Activated naive CD4-positive, alpha-beta T cell treated with anti-CD3 and anti-CD28 coated beads for 36 hours (primary cell): ENCODE data around the gene ASCL3. TPM values are rescaled to one million over a fixed set of nuclear protein-coding genes. Genes with fewer than 3 reads are reported as not detected.

Experiments used
- CTCF ChIA-PET: fragments of 350-600 bp; sonication (Branson Sonifier 250); formaldehyde crosslinking; loops from one replicate; lab custom pipeline; 2021; ENCODE audit warnings: antibody characterized with exemption; lab: Charles Lee
- DNase-seq: peaks from one replicate; pipeline ENCODE4 v3.0.0-alpha.2; 2020
- H3K27ac Mint-ChIP-seq: one replicate; pipeline ENCODE4 v1.8.0; 2021; ENCODE audit warnings: mild to moderate bottlenecking, mixed read lengths
- H3K27me3 Mint-ChIP-seq: one replicate; pipeline ENCODE4 v1.8.0; 2021; ENCODE audit warnings: low read depth, mixed read lengths
- H3K36me3 Mint-ChIP-seq: one replicate; pipeline ENCODE4 v1.8.0; 2021; ENCODE audit warnings: low read depth, mixed read lengths
- H3K4me1 Mint-ChIP-seq: one replicate; pipeline ENCODE4 v1.8.0; 2021; ENCODE audit warnings: low read depth, mixed read lengths
- H3K4me3 Mint-ChIP-seq: one replicate; pipeline ENCODE4 v1.8.0; 2021; ENCODE audit warnings: mild to moderate bottlenecking, moderate library complexity, mixed read lengths
- H3K9me3 Mint-ChIP-seq: one replicate; pipeline ENCODE4 v1.8.0; 2021; ENCODE audit warnings: mixed read lengths
- intact Hi-C: fragments of 100-400 bp; cut with micrococcal nuclease; formaldehyde crosslinking; loops from one replicate; pipeline ENCODE4 v1.15.1; 2023
- total RNA-seq, 2 experiments: library from RNA; stranded (reverse); gene quantifications; one replicate each; pipeline ENCODE4 v1.2.3, GENCODE V29; 2021

ASCL3 gene
- total RNA-seq, 2 experiments from 2014 or later = not detected

DNA sequence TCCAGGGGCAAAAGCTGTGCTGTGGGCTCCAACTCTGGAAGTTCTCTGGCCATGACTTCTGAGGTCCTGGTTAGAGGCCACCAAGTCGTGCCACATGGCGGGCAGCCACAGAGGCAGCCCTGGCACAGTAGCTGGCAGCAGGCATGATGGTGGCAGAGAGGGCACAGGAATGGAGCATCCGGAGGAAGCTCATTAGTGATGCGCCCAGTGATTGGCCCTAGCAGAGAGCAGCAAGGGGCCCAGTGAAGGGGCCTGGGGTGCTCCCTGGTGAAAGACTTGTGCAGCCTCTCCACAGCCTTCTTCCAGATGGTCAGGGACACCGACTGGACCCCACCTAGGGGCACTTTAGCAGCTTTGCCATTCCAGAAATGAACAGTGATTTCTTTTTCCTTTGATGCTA, 17.1 kb downstream of the ASCL3 start:
- CTCF ChIA-PET = interaction anchor here (1.3 kb wide), 1 partner anchor 11 kb away, joined by 5 read pairs; no protein-coding TSS in a partner anchor
- no peaks in the 10 kb centered on the region for H3K27me3 Mint-ChIP-seq
- H3K4me3 Mint-ChIP-seq = no peak overlapping the region
- H3K27ac Mint-ChIP-seq = no peak overlapping the region
- intact Hi-C loops = no loop called here
- H3K36me3 Mint-ChIP-seq = peaks cover 2% of the 10 kb centered on the region
- no peaks in the 10 kb centered on the region for H3K4me1 Mint-ChIP-seq
- H3K9me3 Mint-ChIP-seq = no peaks in the 10 kb centered on the region
- no peak for DNase-seq

DNA sequence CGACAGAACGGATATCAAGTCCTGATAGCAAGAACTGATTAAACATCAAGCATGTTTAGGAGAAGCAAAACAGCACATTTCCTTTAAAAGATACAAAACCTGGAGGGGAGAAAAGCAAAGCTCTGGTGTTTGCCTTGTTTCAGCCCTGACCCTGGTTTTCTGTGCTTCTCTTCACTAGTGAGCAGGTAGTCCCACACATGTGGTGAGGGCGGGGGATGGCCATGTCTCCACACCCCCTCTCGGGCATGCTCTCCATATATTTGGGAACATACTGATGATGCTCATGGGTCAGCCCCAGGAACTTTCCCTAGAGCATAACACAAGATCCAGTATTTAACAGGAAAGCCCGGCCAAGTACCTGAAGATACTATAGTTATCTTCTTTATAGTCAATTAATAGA, 20.1 kb downstream of the ASCL3 start:
- no peak overlapping the region for H3K27ac Mint-ChIP-seq
- no peak overlapping the region for H3K4me3 Mint-ChIP-seq
- H3K36me3 Mint-ChIP-seq = peaks cover 19% of the 10 kb centered on the region
- DNase-seq = no peak
- no peaks in the 10 kb centered on the region for H3K4me1 Mint-ChIP-seq
- intact Hi-C loops = no loop called here
- no peaks in the 10 kb centered on the region for H3K27me3 Mint-ChIP-seq
- CTCF ChIA-PET = interaction anchor here (1.1 kb wide), 4 partner anchors 8 to 25 kb away, joined by 3 to 4 read pairs (median 3); no protein-coding TSS in a partner anchor
- H3K9me3 Mint-ChIP-seq = no peaks in the 10 kb centered on the region

DNA sequence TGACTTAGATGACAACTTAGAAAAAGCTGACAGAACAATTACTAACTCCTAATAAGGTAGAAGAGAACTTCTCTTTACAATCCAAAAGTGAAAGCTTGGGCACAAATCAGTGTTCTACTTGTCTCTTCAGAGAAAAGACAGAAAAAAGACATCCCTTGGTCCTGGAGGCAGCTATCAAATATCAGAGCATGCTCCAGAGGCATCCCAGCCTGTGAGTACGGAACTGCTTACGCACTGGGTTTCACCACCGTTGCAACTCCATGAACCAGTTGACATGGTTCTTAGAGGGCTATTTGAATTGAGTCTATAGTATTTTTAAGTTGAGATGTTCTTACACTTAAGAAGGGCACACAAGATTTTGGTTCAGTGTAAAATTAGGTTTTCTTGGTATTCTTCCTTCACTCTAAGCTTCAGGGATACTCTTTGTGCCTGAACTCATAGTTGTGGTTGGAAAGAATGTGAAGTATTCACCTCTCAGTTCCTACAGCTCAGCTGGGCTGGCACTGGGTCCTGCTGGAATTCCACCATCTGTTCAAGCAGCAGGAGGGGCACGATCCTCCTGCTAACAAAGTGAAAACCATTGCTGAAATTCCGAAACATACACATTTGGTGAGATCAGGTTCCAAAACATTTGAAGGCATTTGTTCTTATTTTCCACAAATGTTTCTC, 25.5 kb downstream of the ASCL3 start:
- Mint-ChIP-seq H3K27ac (no peak overlapping the region), H3K27me3 (no peaks in the 10 kb centered on the region), H3K36me3 (peaks cover 32% of the 10 kb centered on the region), H3K9me3 (no peaks in the 10 kb centered on the region), H3K4me1 (peaks cover 22% of the 10 kb centered on the region), H3K4me3 (no peak overlapping the region)
- CTCF ChIA-PET = interaction anchor here (1.9 kb wide), 1 partner anchor 42 kb away, joined by 5 read pairs; no protein-coding TSS in a partner anchor
- intact Hi-C loops = loop anchor here (10.0 kb wide), 1 partner anchor 648 kb away; no protein-coding TSS in a partner anchor
- no peak for DNase-seq

DNA sequence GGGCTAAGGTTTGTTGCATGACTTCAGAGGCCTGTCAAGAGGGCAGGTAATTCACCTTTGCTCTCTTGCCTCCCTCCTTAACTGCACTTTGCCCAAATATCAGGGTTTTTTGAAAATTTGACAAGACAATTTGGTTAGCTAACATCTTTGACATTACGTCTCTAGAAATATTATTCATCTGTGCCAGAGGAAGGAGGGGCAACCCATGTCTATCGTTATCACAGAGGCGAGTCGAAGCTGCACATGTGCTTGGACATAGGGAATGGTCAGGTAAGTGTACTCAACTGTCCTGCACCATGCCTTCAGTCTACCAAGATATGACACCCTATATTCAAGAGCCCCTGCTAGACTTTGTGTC, 28.2 kb downstream of the ASCL3 start:
- no peak overlapping the region for H3K4me3 Mint-ChIP-seq
- no peak for DNase-seq
- no peaks in the 10 kb centered on the region for H3K27me3 Mint-ChIP-seq
- peaks cover 32% of the 10 kb centered on the region for H3K4me1 Mint-ChIP-seq
- H3K9me3 Mint-ChIP-seq = no peaks in the 10 kb centered on the region
- CTCF ChIA-PET = interaction anchor here (0.7 to 2.6 kb wide), 13 partner anchors 8 to 259 kb away, joined by 3 to 42 read pairs (median 3); no protein-coding TSS in a partner anchor
- H3K36me3 Mint-ChIP-seq = peaks cover 27% of the 10 kb centered on the region
- H3K27ac Mint-ChIP-seq = peak overlapping the region; percentile 87
- intact Hi-C loops = loop anchor here (1.0 to 10.0 kb wide), 11 partner anchors 45 to 843 kb away; partner anchors contain the start of genes TMEM9B and ZNF143

DNA sequence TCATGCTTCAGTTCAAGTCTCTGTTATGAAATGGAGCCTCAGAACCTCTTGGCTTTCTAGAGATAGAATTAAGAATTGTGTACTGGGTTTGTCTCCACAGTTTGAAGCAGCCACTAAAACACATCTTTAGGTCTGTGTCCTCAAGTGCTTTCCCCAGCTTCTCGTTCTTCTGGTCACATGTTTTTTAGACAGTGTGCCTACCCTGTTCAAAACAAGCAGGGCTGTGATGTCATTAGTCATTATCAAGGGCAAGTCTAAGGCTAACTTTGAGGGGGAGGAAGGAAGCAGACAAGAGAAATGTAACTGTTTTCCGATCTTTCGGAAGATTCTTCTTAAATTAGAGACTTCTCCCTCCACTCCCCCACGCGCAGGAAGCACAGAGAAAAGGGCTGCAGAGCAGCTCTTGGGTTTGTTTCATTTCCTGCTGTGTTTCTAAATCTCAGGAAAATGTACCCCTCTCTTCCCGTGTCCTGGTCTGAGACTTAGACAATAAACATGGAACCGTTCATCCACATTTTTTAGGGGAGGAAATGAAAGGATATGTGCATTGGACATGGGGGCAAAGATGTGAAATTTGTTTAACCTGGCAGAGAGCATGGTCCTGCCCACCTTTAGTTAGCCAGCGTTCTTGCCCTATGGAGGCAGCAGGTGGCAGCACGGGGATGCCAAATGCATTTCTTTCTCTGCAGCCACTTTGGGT, 28.7 kb downstream of the ASCL3 start:
- CTCF ChIA-PET = interaction anchor here (0.5 to 2.6 kb wide), 9 partner anchors 8 to 224 kb away, joined by 3 to 42 read pairs (median 3); no protein-coding TSS in a partner anchor
- no peaks in the 10 kb centered on the region for H3K9me3 Mint-ChIP-seq
- no peaks in the 10 kb centered on the region for H3K27me3 Mint-ChIP-seq
- intact Hi-C loops = loop anchor here (1.0 to 10.0 kb wide), 11 partner anchors 45 to 843 kb away; partner anchors contain the start of genes TMEM9B and ZNF143
- DNase-seq = peak; percentile 61
- peak overlapping the region; percentile 52 for H3K4me3 Mint-ChIP-seq
- H3K27ac Mint-ChIP-seq = peak overlapping the region; percentile 87
- H3K36me3 Mint-ChIP-seq = peaks cover 24% of the 10 kb centered on the region
- H3K4me1 Mint-ChIP-seq = peaks cover 34% of the 10 kb centered on the region

DNA sequence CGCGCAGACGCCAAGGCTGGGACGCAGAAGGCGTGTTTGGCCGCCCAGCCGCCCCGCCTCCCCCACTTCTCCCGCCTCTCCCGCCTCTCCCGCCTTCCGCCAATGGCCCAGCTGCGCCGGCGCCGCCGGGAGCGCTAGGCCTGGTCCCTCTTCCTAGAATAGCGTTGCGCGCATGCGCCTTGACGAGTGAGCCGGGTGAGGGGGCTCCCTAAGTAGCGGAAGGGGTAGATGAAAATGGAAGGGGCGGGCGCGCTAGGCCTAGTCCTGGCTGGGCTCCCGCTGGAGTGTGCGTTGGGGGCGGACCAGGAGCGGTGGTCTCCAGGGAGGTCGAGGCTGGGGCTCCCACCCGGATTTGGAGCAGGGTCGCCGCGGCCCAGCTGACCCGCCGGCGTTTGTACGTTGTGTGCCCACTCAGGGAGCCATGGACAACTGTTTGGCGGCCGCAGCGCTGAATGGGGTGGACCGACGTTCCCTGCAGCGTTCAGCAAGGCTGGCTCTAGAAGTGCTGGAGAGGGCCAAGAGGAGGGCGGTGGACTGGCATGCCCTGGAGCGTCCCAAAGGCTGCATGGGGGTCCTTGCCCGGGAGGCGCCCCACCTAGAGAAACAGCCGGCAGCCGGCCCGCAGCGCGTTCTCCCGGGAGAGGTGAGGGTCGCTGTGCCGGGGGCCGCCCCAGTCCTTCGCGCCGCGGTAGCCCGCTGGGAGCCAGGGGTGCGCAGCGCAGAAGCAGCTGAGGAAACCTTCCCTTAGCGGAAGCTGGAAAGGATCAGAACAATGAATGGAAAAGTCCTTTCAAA, 31.6 kb downstream of the ASCL3 start, which contains the start of gene AKIP1:
Gene AKIP1, plus strand, starts transcription at position 161 of the 795 bp plus-strand sequence. Its CDS starts 261 bp downstream, at position 422.
- no peaks in the 10 kb centered on the region for H3K27me3 Mint-ChIP-seq
- DNase-seq = peak; percentile 91
- peak within 1 kb of the TSS; percentile 86 for H3K27ac Mint-ChIP-seq
- peak within 1 kb of the TSS; percentile 92 for H3K4me3 Mint-ChIP-seq
- CTCF ChIA-PET = interaction anchor here (0.7 to 2.4 kb wide), 6 partner anchors 11 to 605 kb away, joined by 3 to 13 read pairs (median 5); no protein-coding TSS in a partner anchor
- H3K36me3 Mint-ChIP-seq = peaks cover 9% of the 10 kb centered on the region
- no peaks in the 10 kb centered on the region for H3K9me3 Mint-ChIP-seq
- intact Hi-C loops = loop anchor here (1.0 to 10.0 kb wide), 9 partner anchors 79 to 846 kb away; partner anchors contain the start of genes RPL27A and TRIM66
- H3K4me1 Mint-ChIP-seq = peaks cover 44% of the 10 kb centered on the region

DNA sequence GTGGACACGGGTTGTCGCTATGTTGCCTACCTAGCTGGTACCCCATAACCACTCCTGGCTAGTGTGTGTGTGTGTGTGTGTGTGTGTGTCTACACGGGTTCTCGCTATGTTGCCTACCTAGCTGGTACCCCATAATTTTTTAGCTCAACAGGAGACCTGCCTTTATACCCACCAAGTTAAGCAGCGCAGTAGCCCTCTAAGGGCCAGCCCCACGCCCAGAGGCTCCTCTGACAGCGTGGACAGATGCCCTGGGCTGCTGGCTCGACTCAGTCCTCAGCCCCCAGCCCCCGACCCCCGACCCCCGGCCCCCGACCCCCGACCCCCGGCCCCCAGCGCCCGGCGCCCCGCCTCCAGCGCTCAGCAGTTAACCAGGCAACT, 32.2 kb downstream of the ASCL3 start:
- no peak for DNase-seq

DNA sequence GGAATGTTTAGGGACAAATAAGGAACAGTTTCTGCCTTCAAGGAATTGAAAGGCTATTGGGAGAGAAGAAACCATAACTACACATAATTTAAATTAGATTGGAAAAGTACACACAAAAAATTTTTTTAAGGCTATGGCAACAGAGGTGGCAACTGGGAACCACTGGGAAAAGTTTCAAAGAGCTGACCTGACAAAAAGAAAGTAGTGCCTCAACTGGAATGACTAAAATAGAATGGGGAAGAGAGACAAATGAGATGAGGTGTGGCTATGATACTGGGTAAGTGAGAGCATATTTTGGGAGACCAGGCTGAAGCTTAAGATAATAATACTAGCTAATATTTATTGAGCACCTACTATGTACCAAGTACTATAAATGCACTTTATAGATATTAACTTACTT, 34.7 kb downstream of the ASCL3 start:
- Mint-ChIP-seq H3K27ac (no peak overlapping the region), H3K4me1 (peaks cover 31% of the 10 kb centered on the region), H3K9me3 (no peaks in the 10 kb centered on the region), H3K27me3 (no peaks in the 10 kb centered on the region), H3K36me3 (peaks cover 3% of the 10 kb centered on the region), H3K4me3 (no peak overlapping the region)
- intact Hi-C loops = no loop called here
- DNase-seq = no peak
- CTCF ChIA-PET = interaction anchor here (1.0 to 2.1 kb wide), 2 partner anchors 53 to 229 kb away, joined by 3 to 4 read pairs; no protein-coding TSS in a partner anchor

More for the DNA sequence above, 32.2 kb downstream of the ASCL3 start:
- Mint-ChIP-seq H3K27ac (no peak overlapping the region), H3K36me3 (peaks cover 9% of the 10 kb centered on the region), H3K9me3 (no peaks in the 10 kb centered on the region), H3K4me1 (peaks cover 45% of the 10 kb centered on the region), H3K27me3 (no peaks in the 10 kb centered on the region), H3K4me3 (peak overlapping the region; percentile 92)
- intact Hi-C loops = loop anchor here (1.0 to 10.0 kb wide), 9 partner anchors 78 to 847 kb away; partner anchors contain the start of genes RPL27A and TRIM66
- CTCF ChIA-PET = interaction anchor here (1.1 to 2.4 kb wide), 2 partner anchors 49 to 102 kb away, joined by 6 to 13 read pairs; no protein-coding TSS in a partner anchor

DNA sequence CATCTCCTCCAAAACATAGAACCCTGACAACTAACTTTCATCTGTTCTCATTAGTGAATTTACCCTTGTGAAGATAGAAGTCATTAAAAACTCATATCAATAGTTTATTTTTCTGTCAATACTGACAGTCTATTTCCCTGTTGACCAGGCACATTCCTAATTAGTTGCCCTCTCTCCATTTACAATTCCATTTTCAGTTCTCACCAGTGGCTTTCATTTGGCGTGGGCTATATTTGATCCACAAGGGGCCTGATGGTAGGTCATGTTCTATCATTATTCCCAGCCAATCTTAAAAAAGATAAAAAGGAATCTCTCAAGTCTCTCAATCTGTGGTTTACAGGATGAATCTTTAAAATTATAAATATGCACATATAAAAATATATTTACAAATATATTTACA, 35.7 kb downstream of the ASCL3 start:
- Mint-ChIP-seq H3K36me3 (no peaks in the 10 kb centered on the region), H3K4me3 (no peak overlapping the region), H3K27me3 (no peaks in the 10 kb centered on the region), H3K9me3 (no peaks in the 10 kb centered on the region), H3K27ac (peak overlapping the region; percentile 6), H3K4me1 (peaks cover 25% of the 10 kb centered on the region)
- CTCF ChIA-PET = interaction anchor here (0.5 to 2.1 kb wide), 3 partner anchors 8 to 93 kb away, joined by 4 to 8 read pairs (median 6); no protein-coding TSS in a partner anchor
- DNase-seq = no peak
- intact Hi-C loops = loop anchor here (2.0 kb wide), 1 partner anchor 66 kb away; no protein-coding TSS in a partner anchor

DNA sequence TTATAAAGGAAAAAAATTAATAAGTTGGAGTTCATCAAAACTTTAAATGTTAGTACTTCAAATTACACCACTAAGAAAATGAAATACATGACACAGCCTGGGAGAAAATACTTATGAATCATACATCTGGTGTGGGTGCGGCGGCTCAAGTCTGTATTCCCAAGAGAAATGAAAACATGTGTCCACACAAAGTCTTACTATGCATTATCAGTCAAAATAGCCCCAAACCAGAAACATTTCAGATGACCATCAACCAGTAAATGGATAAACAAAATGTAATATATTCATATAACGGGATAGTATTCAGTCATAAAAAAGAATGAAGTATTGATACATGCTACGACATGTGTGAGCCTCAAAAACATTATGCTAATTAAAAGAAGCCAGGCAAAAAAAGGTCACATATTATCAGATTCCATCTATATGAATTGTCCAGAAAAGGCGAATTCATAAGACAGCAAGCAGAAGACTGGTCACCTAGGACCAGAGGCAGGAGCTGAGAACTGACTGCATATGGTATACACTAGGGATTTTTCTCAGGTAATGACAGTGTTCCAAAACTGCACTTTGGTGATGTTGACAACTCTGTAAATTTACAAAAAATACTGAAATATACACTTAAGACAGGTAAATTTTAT, 37.2 kb downstream of the ASCL3 start:
- intact Hi-C loops = loop anchor here (2.0 kb wide), 1 partner anchor 65 kb away; no protein-coding TSS in a partner anchor
- Mint-ChIP-seq H3K4me3 (no peak overlapping the region), H3K27me3 (no peaks in the 10 kb centered on the region), H3K36me3 (no peaks in the 10 kb centered on the region), H3K27ac (no peak overlapping the region), H3K9me3 (peaks cover 4% of the 10 kb centered on the region), H3K4me1 (peaks cover 24% of the 10 kb centered on the region)
- CTCF ChIA-PET = no interaction called here
- no peak for DNase-seq

DNA sequence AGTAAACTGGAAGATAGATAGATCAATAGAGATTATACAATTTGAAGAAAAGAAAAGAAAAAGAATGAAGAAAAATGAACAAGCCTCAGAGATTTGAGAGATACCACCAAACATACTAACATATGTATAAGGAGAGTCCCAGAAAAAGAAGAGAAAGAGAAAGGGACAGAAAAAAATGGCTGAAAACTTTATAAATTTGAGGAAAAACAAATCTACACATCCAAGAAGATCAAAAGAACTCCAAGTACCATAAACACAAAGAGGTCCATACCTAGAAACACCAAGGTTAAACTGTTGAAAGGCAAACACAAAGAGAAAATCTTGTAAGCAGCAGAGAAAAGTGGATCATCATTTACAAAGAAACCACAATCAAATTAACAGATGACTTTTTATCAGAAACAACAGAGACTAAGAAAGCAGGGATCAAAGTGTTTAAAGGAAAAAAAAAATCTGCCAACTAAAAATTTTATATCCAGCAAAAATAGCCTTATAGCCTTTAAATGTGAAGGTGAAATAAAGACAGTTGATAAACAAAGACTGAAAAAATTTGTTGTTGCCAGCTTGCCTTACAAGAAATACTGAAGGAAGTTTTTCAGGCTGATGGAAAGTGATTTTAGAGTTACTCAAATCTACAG, 43.6 kb downstream of the ASCL3 start:
- intact Hi-C loops = no loop called here
- no peaks in the 10 kb centered on the region for H3K27me3 Mint-ChIP-seq
- CTCF ChIA-PET = no interaction called here
- peaks cover 4% of the 10 kb centered on the region for H3K36me3 Mint-ChIP-seq
- no peaks in the 10 kb centered on the region for H3K4me1 Mint-ChIP-seq
- no peak overlapping the region for H3K4me3 Mint-ChIP-seq
- DNase-seq = no peak
- H3K27ac Mint-ChIP-seq = no peak overlapping the region
- H3K9me3 Mint-ChIP-seq = peaks cover 17% of the 10 kb centered on the region
